HepG2 (cell line): ENCODE data around the gene DNAJC5. TPM values are rescaled to one million over a fixed set of nuclear protein-coding genes. Genes with fewer than 3 reads are reported as not detected.

ENCODE experiments used
- ATAC-seq: fragments of 200-7000 bp; cut with Tn5 transposase; 3 replicates; pipeline ENCODE4 v1.9.1; 2020; ENCODE audit warnings: mild to moderate bottlenecking, moderate library complexity
- BruUV-seq: library from RNA; stranded (reverse); fragments of 400-500 nt; replicated peaks from 2 replicates; lab custom pipeline; 2021; lab: Mats Ljungman, UMichigan
- CTCF ChIA-PET: fragments of 300-600 bp; formaldehyde crosslinking; extraction: SDS; loops from one replicate; lab custom pipeline; 2021; ENCODE audit warnings: low total read pairs, inconsistent platforms, low intra/inter-chr PET ratio; lab: Yijun Ruan, JAX
- POLR2A ChIA-PET: fragments of 350-600 bp; sonication (Branson Sonifier 250); formaldehyde crosslinking; loops from one replicate; lab custom pipeline; 2020; ENCODE audit warnings: antibody characterized with exemption, inconsistent platforms; lab: Yijun Ruan, JAX
- DNase-seq: peaks from one replicate; pipeline ENCODE4 v3.0.0-alpha.2; 2015; ENCODE audit warnings: low spot score
- FAIRE-seq: peaks from 3 replicates; lab custom pipeline; 2011; peaks lifted over from hg19 to GRCh38; lab: Jason Lieb, UNC
- H2AFZ ChIP-seq: one replicate; pipeline ENCODE4 v1.6.1; 2011; ENCODE audit warnings: low read length, inconsistent platforms
- H3K27ac ChIP-seq: fragments of 300-600 bp; 3 replicates; pipeline ENCODE4 v1.8.0; 2011; ENCODE audit warnings: mixed run types, mild to moderate bottlenecking, mixed read lengths, low read length, inconsistent platforms; ENCODE audit not compliant: insufficient read depth; ENCODE audit errors: extremely low read length
- H3K27me3 ChIP-seq, 2 experiments: fragments of 200-600 bp in 1 of 2; 2 replicates in 1 of 2; 3 replicates in 1 of 2; pipeline versions ENCODE4 v1.6.0 to v1.8.0; 2011; ENCODE audit warnings: low read length in 2 of 2, mild to moderate bottlenecking in 2 of 2, moderate library complexity in 2 of 2, inconsistent platforms in 1 of 2; ENCODE audit not compliant: insufficient read depth in 2 of 2, control insufficient read depth in 1 of 2
- H3K36me3 ChIP-seq, 2 experiments: fragments of 200-600 bp in 1 of 2; replicated peaks in 1 of 2; 2 replicates in 1 of 2; 3 replicates in 1 of 2; pipeline versions ENCODE4 v1.5.1 to v1.8.0; 2011; ENCODE audit warnings: low read length in 2 of 2, inconsistent platforms in 1 of 2; ENCODE audit not compliant: insufficient read depth in 2 of 2, control insufficient read depth in 1 of 2
- H3K4me1 ChIP-seq: 2 replicates; pipeline ENCODE4 v1.5.1; 2012; ENCODE audit warnings: low read length, inconsistent platforms; ENCODE audit not compliant: insufficient read depth
- H3K4me2 ChIP-seq: 2 replicates; pipeline ENCODE4 v1.6.0; 2011; ENCODE audit warnings: low read depth, low read length, inconsistent platforms
- H3K4me3 ChIP-seq, 3 experiments: fragments of 200-600 bp in 1 of 3; sonication (generic), shearing (Covaris generic) in 1 of 3; replicated peaks in 1 of 3; 2 replicates each; pipeline ENCODE4 v1.5.1; 2011 to 2016; ENCODE audit warnings: low read length in 3 of 3, inconsistent platforms in 2 of 3, low read depth in 2 of 3, mild to moderate bottlenecking in 2 of 3, control low read depth in 1 of 3, mixed read lengths in 1 of 3; ENCODE audit not compliant: insufficient read depth in 1 of 3
- H3K79me2 ChIP-seq: one replicate; pipeline ENCODE4 v1.6.1; 2011; ENCODE audit warnings: low read length, inconsistent platforms; ENCODE audit not compliant: insufficient read depth
- H3K9ac ChIP-seq: 2 replicates; pipeline ENCODE4 v1.6.0; 2011; ENCODE audit warnings: mild to moderate bottlenecking, low read depth, low read length, inconsistent platforms; ENCODE audit not compliant: insufficient read depth
- H3K9me3 ChIP-seq: 2 replicates; pipeline ENCODE4 v1.5.1; 2012; ENCODE audit warnings: mild to moderate bottlenecking, low read length
- H4K20me1 ChIP-seq: 2 replicates; pipeline ENCODE4 v1.6.0; 2011; ENCODE audit warnings: inconsistent platforms, mild to moderate bottlenecking, low read length, moderate library complexity; ENCODE audit not compliant: insufficient read depth
- AGO1 ChIP-seq: fragments of 200-400 bp; formaldehyde crosslinking; IDR thresholded peaks from 2 replicates; pipeline ENCODE4 v1.6.1; 2017; ENCODE audit warnings: mild to moderate bottlenecking, low read depth, low read length, moderate library complexity; ENCODE audit not compliant: poor library complexity, severe bottlenecking
- AGO2 ChIP-seq: fragments of 200-400 bp; formaldehyde crosslinking; optimal IDR thresholded peaks from 2 replicates; pipeline ENCODE3; 2017; ENCODE audit warnings: mild to moderate bottlenecking, low read depth, low read length, moderate library complexity
- GABPB1 ChIP-seq: IDR thresholded peaks from 2 replicates; pipeline ENCODE4 v1.6.1; 2016; ENCODE audit warnings: mild to moderate bottlenecking, missing genetic modification reagents, moderate library complexity, missing compliant biosample characterization
- KLF13 ChIP-seq: sonication (generic); formaldehyde crosslinking; IDR thresholded peaks from 2 replicates; pipeline ENCODE4 v1.4.0; 2020; ENCODE audit warnings: mild to moderate bottlenecking, missing genetic modification reagents
- MYC ChIP-seq: sonication (generic); formaldehyde crosslinking; IDR thresholded peaks from 2 replicates; pipeline ENCODE4 v1.9.0; 2021; ENCODE audit warnings: missing genetic modification reagents, borderline replicate concordance
- POLR2A ChIP-seq, 2 experiments: IDR thresholded peaks; 2 replicates each; pipeline ENCODE4 v1.6.1; 2011; ENCODE audit warnings: low read depth in 2 of 2, low read length in 2 of 2, mild to moderate bottlenecking in 1 of 2, moderate library complexity in 1 of 2; ENCODE audit not compliant: insufficient read depth in 1 of 2
- POLR2G ChIP-seq: fragments of 200-400 bp; formaldehyde crosslinking; IDR thresholded peaks from 2 replicates; pipeline ENCODE4 v1.6.1; 2018; ENCODE audit warnings: mild to moderate bottlenecking, low read depth, low read length, moderate library complexity
- RBM22 ChIP-seq: fragments of 200-400 bp; formaldehyde crosslinking; optimal IDR thresholded peaks from 2 replicates; pipeline ENCODE3; 2017; ENCODE audit warnings: mild to moderate bottlenecking, low read length, moderate library complexity
- ZFP36L2 ChIP-seq: sonication (generic); formaldehyde crosslinking; IDR thresholded peaks from 2 replicates; pipeline ENCODE4 v1.4.0; 2020; ENCODE audit warnings: missing genetic modification reagents
- ZNF260 ChIP-seq: sonication (generic); formaldehyde crosslinking; IDR thresholded peaks from 2 replicates; pipeline ENCODE4 v1.4.0; 2020; ENCODE audit warnings: missing genetic modification reagents, low read depth, mild to moderate bottlenecking, borderline replicate concordance
- ZNF775 ChIP-seq: sonication (generic); formaldehyde crosslinking; IDR thresholded peaks from 2 replicates; pipeline ENCODE4 v1.4.0; 2020; ENCODE audit warnings: missing genetic modification reagents, mild to moderate bottlenecking, moderate library complexity, borderline replicate concordance
- WGBS: methylation state at CpG from one replicate; pipeline ENCODE4 v1.1.6; 2017; ENCODE audit warnings: low lambda C conversion rate; 5-methylcytosine and 5-hydroxymethylcytosine counted together
- in situ Hi-C: cut with HindIII; loops from 2 replicates; pipeline ENCODE4 v1.10.0; 2017; ENCODE audit warnings: low pct_unique_long_range_greater_than_20kb; ENCODE audit not compliant: extremely low pct_ligation_motif_present
- intact Hi-C: fragments of 100-400 bp; cut with micrococcal nuclease; formaldehyde crosslinking; loops from one replicate; pipeline ENCODE4 v1.10.0; 2022; ENCODE audit not compliant: unreplicated experiment
- polyA plus RNA-seq, 8 experiments: library from polyadenylated mRNA; depleted of rRNA in 3 of 8; stranded (reverse) in 7 of 8; unstranded in 1 of 8; fragments of >200 nt; fragmentation: Illumina TruSeq in 4 of 8; extraction: Trizol in 4 of 8; gene quantifications; 2 replicates each; pipeline versions ENCODE4 v1.2.1 to v1.2.3, GENCODE V29; 2011 to 2016; ENCODE audit warnings: low read depth in 4 of 8, missing spikeins in 1 of 8, mixed read lengths in 1 of 8; ENCODE audit not compliant: insufficient read depth in 1 of 8
- total RNA-seq, 5 experiments: library from RNA; depleted of rRNA; stranded (reverse); fragments of >200 nt; fragmentation: Illumina TruSeq; extraction: Trizol; gene quantifications; 2 replicates each; pipeline ENCODE4 v1.2.3, GENCODE V29; 2016; ENCODE audit warnings: low read depth in 1 of 5
- TF ChIP-seq, protein P1 (sequence below): sonication (generic); formaldehyde crosslinking; IDR thresholded peaks from 2 replicates; pipeline ENCODE4 v1.4.0; 2020; ENCODE audit warnings: mild to moderate bottlenecking, missing genetic modification reagents
- TF ChIP-seq, protein P2 (sequence below): sonication (generic); formaldehyde crosslinking; IDR thresholded peaks from 2 replicates; pipeline ENCODE4 v1.4.0; 2020; ENCODE audit warnings: missing genetic modification reagents, mild to moderate bottlenecking, borderline replicate concordance
- TF ChIP-seq, protein P3 (sequence below): sonication (generic); formaldehyde crosslinking; IDR thresholded peaks from 2 replicates; pipeline ENCODE4 v1.9.0; 2022; ENCODE audit warnings: missing genetic modification reagents, mild to moderate bottlenecking, borderline replicate concordance
- TF ChIP-seq, protein P4 (sequence below): sonication (generic); formaldehyde crosslinking; IDR thresholded peaks from 2 replicates; pipeline ENCODE4 v1.8.0; 2022; ENCODE audit warnings: mild to moderate bottlenecking, missing genetic modification reagents, moderate library complexity
- TF ChIP-seq, protein P5 (sequence below): sonication (generic); formaldehyde crosslinking; IDR thresholded peaks from 2 replicates; pipeline ENCODE4 v1.4.0; 2020; ENCODE audit warnings: mild to moderate bottlenecking, missing genetic modification reagents

Gene DNAJC5
- total and polyA plus RNA-seq, 2 of the 13 experiments (the other 11 are each of a cell fraction or from before 2014, with no cell fraction given), result 42.8 to 64.5 TPM

DNA sequence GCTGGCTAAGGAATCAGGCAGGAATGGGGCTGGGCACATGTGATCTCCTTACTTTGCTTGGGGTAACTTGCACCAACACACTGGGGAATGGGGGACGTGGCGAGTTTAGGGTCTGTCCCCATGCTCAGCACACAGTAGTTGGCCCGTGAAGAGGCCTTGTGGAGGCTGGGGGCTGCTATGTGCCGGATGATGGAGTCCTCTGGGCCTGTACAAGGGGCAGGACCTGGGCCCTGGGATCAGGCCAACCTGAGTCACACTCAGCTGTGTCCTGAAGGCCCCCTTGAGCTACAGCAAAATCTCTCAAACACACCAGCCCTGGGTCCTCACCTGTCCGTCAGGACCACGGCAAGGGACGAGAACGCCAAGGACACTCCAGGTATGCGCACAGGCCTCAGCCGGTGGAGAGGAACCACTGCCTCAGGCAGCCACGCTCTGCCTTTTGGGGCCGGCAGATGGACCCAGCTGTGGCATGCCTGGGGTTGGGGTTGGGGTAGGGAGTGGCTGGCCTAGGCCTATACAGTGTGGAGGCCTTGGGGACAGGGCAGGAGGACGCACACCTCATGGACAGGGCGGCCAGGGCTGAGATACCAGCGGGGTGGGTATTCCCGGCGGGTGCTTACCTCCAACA lies 50.2 kb downstream of the DNAJC5 start:
- Histone ChIP-seq H3K9me3 (no peaks in the 10 kb centered on the region), H3K4me2 (no peak overlapping the region), H2AFZ (no peak overlapping the region), H3K4me3 (no peak overlapping the region), H3K27ac (no peak overlapping the region), H3K27me3 (no peaks in the 10 kb centered on the region), H3K4me1 (peaks cover 18% of the 10 kb centered on the region), H4K20me1 (peaks cover 66% of the 10 kb centered on the region), H3K79me2 (peaks cover 39% of the 10 kb centered on the region), H3K36me3 (peaks cover 50 to 69% of the 10 kb centered on the region in 2 experiments), H3K9ac (no peak overlapping the region)
- FAIRE-seq (no peak), ATAC-seq (no peak), DNase-seq (no peak)
- TF ChIP-seq RBM22 (peak; percentile 98), POLR2A (IDR thresholded peaks at IDR 0.05; ENCODE audit: insufficient read depth in 1 of 2, low read depth in 2 of 2, low read length in 2 of 2) (peak in 1 of 2 experiments; percentile 40; a peak in 1 of 4 replicates), AGO2 (peak; percentile 73), ZNF260 (CRISPR knock-in tag) (no peak), KLF13 (CRISPR knock-in tag) (0 out of 2 replicates have a peak, but pooled peaks have one; percentile 44), GABPB1 (0 out of 2 replicates have a peak, but pooled peaks have one; percentile 3), AGO1 (peak; percentile 21), POLR2G (peak; percentile 19; the same call in 1 of the 2 replicates), ZNF775 (CRISPR knock-in tag) (no peak), MYC (CRISPR knock-in tag) (peak; percentile 30; the same call in 1 of the 2 replicates), ZFP36L2 (CRISPR knock-in tag) (no peak)
- TF ChIP-seq, protein P1, sequence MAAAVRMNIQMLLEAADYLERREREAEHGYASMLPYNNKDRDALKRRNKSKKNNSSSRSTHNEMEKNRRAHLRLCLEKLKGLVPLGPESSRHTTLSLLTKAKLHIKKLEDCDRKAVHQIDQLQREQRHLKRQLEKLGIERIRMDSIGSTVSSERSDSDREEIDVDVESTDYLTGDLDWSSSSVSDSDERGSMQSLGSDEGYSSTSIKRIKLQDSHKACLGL (CRISPR knock-in tag), result 0 out of 2 replicates have a peak, but pooled peaks have one; percentile 26
- TF ChIP-seq, protein P2, sequence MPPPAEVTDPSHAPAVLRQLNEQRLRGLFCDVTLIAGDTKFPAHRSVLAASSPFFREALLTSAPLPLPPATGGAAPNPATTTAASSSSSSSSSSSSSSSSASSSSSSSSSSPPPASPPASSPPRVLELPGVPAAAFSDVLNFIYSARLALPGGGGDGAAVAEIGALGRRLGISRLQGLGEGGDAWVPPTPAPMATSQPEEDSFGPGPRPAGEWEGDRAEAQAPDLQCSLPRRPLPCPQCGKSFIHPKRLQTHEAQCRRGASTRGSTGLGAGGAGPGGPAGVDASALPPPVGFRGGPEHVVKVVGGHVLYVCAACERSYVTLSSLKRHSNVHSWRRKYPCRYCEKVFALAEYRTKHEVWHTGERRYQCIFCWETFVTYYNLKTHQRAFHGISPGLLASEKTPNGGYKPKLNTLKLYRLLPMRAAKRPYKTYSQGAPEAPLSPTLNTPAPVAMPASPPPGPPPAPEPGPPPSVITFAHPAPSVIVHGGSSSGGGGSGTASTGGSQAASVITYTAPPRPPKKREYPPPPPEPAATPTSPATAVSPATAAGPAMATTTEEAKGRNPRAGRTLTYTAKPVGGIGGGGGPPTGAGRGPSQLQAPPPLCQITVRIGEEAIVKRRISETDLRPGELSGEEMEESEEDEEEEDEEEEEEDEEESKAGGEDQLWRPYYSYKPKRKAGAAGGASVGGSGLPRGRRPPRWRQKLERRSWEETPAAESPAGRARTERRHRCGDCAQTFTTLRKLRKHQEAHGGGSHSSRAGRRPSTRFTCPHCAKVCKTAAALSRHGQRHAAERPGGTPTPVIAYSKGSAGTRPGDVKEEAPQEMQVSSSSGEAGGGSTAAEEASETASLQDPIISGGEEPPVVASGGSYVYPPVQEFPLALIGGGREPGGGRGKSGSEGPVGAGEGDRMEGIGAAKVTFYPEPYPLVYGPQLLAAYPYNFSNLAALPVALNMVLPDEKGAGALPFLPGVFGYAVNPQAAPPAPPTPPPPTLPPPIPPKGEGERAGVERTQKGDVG (CRISPR knock-in tag), result no peak
- TF ChIP-seq, protein P3, sequence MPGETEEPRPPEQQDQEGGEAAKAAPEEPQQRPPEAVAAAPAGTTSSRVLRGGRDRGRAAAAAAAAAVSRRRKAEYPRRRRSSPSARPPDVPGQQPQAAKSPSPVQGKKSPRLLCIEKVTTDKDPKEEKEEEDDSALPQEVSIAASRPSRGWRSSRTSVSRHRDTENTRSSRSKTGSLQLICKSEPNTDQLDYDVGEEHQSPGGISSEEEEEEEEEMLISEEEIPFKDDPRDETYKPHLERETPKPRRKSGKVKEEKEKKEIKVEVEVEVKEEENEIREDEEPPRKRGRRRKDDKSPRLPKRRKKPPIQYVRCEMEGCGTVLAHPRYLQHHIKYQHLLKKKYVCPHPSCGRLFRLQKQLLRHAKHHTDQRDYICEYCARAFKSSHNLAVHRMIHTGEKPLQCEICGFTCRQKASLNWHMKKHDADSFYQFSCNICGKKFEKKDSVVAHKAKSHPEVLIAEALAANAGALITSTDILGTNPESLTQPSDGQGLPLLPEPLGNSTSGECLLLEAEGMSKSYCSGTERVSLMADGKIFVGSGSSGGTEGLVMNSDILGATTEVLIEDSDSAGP (CRISPR knock-in tag), result peak; percentile 59; the same call in 1 of the 2 replicates
- TF ChIP-seq, protein P4, sequence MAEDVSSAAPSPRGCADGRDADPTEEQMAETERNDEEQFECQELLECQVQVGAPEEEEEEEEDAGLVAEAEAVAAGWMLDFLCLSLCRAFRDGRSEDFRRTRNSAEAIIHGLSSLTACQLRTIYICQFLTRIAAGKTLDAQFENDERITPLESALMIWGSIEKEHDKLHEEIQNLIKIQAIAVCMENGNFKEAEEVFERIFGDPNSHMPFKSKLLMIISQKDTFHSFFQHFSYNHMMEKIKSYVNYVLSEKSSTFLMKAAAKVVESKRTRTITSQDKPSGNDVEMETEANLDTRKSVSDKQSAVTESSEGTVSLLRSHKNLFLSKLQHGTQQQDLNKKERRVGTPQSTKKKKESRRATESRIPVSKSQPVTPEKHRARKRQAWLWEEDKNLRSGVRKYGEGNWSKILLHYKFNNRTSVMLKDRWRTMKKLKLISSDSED (CRISPR knock-in tag), result peak; percentile 63; the same call in 1 of the 2 replicates
- TF ChIP-seq, protein P5, sequence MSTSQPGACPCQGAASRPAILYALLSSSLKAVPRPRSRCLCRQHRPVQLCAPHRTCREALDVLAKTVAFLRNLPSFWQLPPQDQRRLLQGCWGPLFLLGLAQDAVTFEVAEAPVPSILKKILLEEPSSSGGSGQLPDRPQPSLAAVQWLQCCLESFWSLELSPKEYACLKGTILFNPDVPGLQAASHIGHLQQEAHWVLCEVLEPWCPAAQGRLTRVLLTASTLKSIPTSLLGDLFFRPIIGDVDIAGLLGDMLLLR (CRISPR knock-in tag), result peak; percentile 14; the same call in 1 of the 2 replicates
- in situ Hi-C loops (no loop called here), intact Hi-C loops (no loop called here)
- WGBS, result 98% methylated on average over 13 of the region's 17 CpGs
- ChIA-PET CTCF (no interaction called here), POLR2A (no interaction called here)
- BruUV-seq, result no TSS peak
